OCI-M2 (cell line): Measurements from ENCODE around the gene RNF103.
"Not testable (repeated sequence)": the region's sequence is repeated elsewhere in the genome, so short reads cannot be mapped to it uniquely, and the experiment has no call there.

ENCODE experiments used
- DNase-seq: peaks from one replicate; lab custom pipeline; 2025; ENCODE audit not compliant: unreplicated experiment; lab: John Stamatoyannopoulos, UW

RNF103 gene, protein sequence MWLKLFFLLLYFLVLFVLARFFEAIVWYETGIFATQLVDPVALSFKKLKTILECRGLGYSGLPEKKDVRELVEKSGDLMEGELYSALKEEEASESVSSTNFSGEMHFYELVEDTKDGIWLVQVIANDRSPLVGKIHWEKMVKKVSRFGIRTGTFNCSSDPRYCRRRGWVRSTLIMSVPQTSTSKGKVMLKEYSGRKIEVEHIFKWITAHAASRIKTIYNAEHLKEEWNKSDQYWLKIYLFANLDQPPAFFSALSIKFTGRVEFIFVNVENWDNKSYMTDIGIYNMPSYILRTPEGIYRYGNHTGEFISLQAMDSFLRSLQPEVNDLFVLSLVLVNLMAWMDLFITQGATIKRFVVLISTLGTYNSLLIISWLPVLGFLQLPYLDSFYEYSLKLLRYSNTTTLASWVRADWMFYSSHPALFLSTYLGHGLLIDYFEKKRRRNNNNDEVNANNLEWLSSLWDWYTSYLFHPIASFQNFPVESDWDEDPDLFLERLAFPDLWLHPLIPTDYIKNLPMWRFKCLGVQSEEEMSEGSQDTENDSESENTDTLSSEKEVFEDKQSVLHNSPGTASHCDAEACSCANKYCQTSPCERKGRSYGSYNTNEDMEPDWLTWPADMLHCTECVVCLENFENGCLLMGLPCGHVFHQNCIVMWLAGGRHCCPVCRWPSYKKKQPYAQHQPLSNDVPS

DNA sequence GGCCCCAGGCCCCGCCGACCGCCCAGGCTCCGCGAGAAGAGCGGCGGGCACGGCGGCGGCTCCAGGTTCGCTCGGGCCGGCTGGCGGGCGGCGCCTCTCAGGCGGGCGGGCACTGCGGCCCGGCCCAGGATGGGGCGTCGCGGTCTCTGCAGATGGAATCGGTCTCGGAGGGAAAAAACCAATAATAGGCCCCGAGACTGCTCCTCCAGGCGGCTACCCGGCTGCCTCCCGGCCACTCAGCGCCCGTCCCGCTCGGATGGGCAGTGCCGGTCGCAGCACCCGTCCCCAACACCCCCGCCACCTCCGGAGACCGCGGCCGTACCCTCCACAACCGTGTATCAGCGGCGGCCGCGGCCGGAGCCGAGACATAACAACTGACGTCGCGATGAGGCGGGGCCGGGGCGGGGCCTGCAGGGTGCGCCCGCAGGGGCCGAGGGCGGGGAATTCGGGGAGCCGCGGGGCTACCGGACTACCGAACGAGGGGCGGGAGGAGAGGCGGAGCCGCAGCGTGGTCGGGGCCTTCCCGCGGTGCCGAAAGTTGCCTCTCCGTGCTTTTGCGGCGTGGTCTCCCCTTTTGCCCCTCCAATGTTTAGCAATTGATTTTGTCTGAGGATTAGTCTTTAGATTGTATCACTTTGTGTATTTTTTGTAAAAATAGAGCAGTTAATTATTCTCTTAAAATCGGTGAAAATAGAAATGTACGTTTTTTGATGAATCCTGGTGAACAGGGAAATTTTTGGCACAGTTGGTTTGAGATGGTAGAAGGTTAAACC, at the start of gene RNF103:
Gene RNF103 (minus strand): TSS at position 372 of the 773 bp plus-strand sequence. CDS start 979 bp downstream, outside the sequence.
- DNase-seq = no peak

GRCh38 chr2:86673011-86673410, 49.3 kb upstream of the RNF103 start:
- no peak for DNase-seq

GRCh38 chr2:86672027-86672545, 48.4 kb upstream of the RNF103 start:
- no peak for DNase-seq

DNA sequence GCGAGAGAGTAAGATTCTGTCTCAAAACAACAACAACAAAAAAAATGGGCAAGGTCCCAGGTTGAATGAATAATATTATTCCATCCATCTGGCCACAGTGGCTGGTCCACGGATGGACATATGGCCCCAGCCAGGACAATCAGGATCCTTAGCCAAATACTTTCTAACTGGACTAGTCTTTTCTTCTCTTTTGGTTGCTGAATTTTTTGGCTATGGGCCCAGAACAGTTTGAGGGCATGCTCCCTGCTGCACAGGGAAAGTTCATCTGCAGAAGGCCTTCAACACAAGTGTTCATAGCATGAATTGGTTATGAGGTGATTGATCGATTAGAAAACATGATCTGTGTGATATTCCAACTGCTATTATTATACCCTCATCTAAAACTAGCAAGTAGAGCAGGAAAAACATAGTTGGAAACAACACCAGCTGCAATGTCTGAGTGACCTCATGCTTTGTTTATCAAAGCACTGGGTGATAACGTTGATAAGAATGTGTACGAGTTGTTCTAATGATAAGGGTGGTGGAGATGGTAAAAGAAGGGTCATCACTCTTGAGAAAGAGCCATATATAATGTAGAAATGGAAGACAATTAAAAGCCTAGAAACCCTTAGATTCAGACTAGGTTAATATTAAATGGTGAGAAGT, 47.8 kb upstream of the RNF103 start:
- no peak for DNase-seq

DNA sequence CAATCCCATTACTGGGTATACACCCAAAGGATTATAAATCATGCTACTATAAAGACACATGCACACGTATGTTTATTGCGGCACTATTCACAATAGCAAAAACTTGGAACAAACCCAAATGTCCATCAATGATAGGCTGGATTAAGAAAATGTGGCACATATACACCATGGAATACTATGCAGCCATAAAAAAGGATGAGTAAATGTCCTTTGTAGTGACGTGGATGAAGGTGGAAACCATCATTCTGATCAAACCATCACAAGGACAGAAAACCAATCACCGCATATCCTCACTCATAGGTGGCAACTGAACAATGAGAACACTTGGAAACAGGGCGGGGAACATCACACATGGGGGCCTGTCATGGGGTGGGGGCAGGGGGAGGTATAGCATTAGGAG, 45.7 kb upstream of the RNF103 start:
- not testable (repeated sequence) for DNase-seq

DNA sequence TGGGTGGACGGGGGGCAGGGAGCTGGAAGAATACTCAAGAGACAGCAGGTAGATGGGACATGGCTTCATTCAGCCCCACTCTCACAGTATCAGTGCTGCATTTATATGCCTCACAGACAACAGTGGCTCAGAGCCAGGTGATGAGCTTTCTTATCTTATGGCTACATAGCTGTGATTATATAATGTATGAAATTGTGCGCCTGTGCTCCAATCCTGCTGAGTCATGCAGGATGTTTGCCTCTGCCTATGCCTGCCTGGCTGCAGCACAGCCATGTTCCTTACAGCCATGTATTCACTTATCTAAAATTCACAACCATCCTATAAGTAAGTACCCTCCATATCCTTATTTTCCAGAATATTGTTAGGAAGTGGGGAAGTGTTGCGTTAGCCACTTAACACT, 37.7 kb upstream of the RNF103 start:
- no peak for DNase-seq

DNA sequence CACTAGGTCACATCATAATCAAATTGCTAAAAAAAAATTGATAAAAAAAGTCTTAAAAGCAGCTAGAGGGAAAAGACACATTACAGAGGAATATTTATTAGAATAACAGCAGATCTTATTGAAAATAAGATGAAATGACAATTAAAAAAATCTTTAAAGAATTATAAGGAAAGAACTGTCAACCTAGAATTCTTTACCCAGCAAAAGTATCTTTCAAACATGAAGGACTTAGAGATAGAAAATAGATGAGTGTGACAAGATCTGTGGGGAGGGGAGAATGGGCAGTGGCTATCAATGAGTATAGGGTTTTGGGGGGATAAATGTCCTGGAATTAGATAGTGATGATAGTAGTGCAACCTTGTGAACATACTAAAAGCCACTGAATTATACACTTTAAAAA, 26.5 kb upstream of the RNF103 start:
- DNase-seq = no peak

GRCh38 chr2:86649119-86649947, 25.7 kb upstream of the RNF103 start:
- DNase-seq = no peak

GRCh38 chr2:86648681-86649080, 25.0 kb upstream of the RNF103 start:
- no peak for DNase-seq

GRCh38 chr2:86646865-86647264, 23.2 kb upstream of the RNF103 start:
- DNase-seq = no peak

GRCh38 chr2:86646329-86646728, 22.7 kb upstream of the RNF103 start:
- no peak for DNase-seq

DNA sequence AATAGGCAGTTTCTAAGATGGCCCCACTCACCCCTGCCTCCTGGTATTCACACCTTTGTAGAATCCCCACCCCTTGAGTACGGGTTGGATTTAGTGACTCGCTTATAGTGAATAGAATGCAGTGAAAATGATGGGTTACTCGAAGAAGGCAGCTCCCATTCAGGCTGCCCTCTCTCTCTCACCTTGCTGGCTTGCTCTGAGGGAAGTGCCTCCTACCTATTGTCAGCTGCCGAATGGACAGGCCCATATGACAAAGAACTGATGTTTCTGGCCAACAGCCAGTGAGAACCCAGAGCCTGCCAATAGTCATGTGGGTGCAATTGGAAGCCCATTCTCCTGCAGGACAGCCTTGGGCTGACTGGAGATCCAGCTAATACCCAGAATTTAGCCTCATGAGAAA, 22.1 kb upstream of the RNF103 start:
- DNase-seq = no peak

- no peak for DNase-seq
These were observed 15.0 kb upstream of the RNF103 start for GRCh38 chr2:86638712-86639111.

- DNase-seq = no peak
These were observed 13.2 kb upstream of the RNF103 start for GRCh38 chr2:86636842-86637241.

- no peak for DNase-seq
These were observed 10.7 kb upstream of the RNF103 start for GRCh38 chr2:86634352-86634751.

- no peak for DNase-seq
These were observed 9.5 kb upstream of the RNF103 start for GRCh38 chr2:86633155-86633651.

DNA sequence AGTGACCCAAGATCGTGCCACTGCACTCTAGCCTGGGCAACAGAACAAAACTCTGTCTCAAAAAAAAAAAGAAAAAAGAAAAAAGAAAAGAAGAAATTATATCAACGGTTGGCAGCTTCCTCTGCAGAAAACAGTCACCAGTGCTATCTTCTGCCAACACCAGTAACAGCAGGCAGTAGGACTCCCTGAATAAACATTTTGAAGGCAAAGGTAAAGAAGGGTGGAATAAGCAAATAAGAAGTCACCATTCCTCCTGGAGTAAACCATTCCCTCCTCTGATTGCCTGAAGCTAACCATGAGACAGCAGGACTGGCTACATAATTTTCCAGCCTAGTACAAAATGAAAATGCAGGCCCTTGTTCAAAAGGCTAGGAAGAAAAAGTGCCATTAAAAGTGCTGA, 9.0 kb upstream of the RNF103 start:
- no peak for DNase-seq

DNA sequence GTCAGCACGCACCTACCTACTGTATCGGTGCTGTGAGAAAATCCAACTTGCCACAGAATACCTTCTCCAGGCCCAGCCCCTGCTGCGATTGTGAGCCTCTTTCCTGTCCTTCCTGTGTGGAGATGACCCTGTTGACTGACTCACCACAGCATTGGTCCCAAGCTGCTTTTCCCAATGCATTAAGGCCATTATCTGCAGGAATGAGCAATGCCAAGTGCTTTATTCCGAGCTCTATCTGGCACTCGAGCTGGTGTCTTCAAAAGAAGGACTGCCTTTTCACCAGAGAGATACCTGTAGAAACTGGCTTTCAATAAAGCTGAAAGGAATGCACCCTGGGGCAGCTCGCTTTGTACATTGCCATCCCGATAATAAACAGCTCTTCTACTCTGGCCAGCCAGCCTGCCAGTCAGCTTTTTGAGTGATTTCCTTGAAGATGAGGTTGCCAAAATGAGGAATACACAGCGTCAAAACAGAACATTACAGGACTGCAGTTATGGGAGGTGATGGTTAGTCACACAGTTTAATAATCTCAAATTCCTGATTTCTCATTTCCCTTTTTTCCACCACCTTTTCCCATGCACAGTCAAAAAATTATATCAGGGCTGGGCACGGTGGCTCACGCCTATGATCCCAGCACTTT, 8.3 kb upstream of the RNF103 start:
- no peak for DNase-seq

- no peak for DNase-seq
These were observed 4.4 kb upstream of the RNF103 start for GRCh38 chr2:86628091-86628522.
